IMR-90 (cell line): Measurements from ENCODE around the gene SIX2.

Experiments used
- CTCF ChIP-seq: conservative IDR thresholded peaks from 2 replicates; pipeline ENCODE4 v1.5.1; 2012; ENCODE audit warnings: mild to moderate bottlenecking, low read depth, low read length, improper control_type of control experiment
- ELK1 ChIP-seq: fragments of 150-350 bp; IDR thresholded peaks from 2 replicates; pipeline ENCODE4 v1.6.1; 2016; ENCODE audit warnings: low read depth, mild to moderate bottlenecking, low read length, moderate library complexity, borderline replicate concordance
- FOS ChIP-seq: fragments of 150-350 bp; IDR thresholded peaks from 2 replicates; pipeline ENCODE4 v1.6.1; 2016; ENCODE audit warnings: low read depth, low read length
- POLR2A ChIP-seq: IDR thresholded peaks from 2 replicates; pipeline ENCODE4 v1.6.1; 2012; ENCODE audit warnings: mild to moderate bottlenecking, low read depth, low read length
- RCOR1 ChIP-seq: IDR thresholded peaks from 2 replicates; pipeline ENCODE4 v1.6.1; 2012; ENCODE audit warnings: mild to moderate bottlenecking, low read length, improper control_type of control experiment; ENCODE audit not compliant: insufficient replicate concordance

- TF ChIP-seq FOS (no peak), CTCF (no peak), RCOR1 (no peak), POLR2A (no peak), ELK1 (no peak)
Observed at GRCh38 chr2:45014831-45015230, 5.6 kb upstream of the SIX2 start.
